PC-3 (cell line): Measurements from ENCODE around the gene VWA5A. TPM values are rescaled to one million over a fixed set of nuclear protein-coding genes. Genes with fewer than 3 reads are reported as not detected.

Source experiments
- ATAC-seq: fragments of 200-7000 bp; cut with Tn5 transposase; 2 replicates; pipeline ENCODE4 v1.9.1; 2020; ENCODE audit warnings: mild to moderate bottlenecking, moderate library complexity
- BruUV-seq: library from RNA; stranded (reverse); fragments of 400-500 nt; replicated peaks from 2 replicates; lab custom pipeline; 2021; lab: Mats Ljungman, UMichigan
- CTCF ChIA-PET: fragments of 300-600 bp; sonication (Branson Sonifier 250); formaldehyde crosslinking; loops from one replicate; lab custom pipeline; 2022; ENCODE audit warnings: antibody characterized with exemption; lab: Charles Lee
- POLR2A ChIA-PET: fragments of 300-600 bp; sonication (Branson Sonifier 250); formaldehyde crosslinking; loops from one replicate; lab custom pipeline; 2022; ENCODE audit warnings: antibody characterized with exemption; ENCODE audit not compliant: unreplicated experiment; lab: Charles Lee
- DNase-seq: peaks from one replicate; pipeline ENCODE4 v3.0.0-alpha.2; 2015
- H2AFZ ChIP-seq: fragments of 300-600 bp; sonication (generic); 2 replicates; pipeline ENCODE4 v1.6.0; 2016; ENCODE audit warnings: antibody characterized with exemption, low read length
- H3F3A ChIP-seq: fragments of 300-600 bp; sonication (generic); one replicate; pipeline ENCODE4 v1.6.0; 2017; ENCODE audit warnings: antibody characterized with exemption, low read length, control low read depth, mild to moderate bottlenecking; ENCODE audit not compliant: unreplicated experiment
- H3K27ac ChIP-seq: fragments of 300-600 bp; sonication (generic); 2 replicates; pipeline ENCODE4 v1.5.1; 2016; ENCODE audit warnings: mild to moderate bottlenecking, low read length
- H3K27me3 ChIP-seq: fragments of 300-600 bp; sonication (generic); 2 replicates; pipeline ENCODE4 v1.6.1; 2016; ENCODE audit warnings: low read length, mixed read lengths
- H3K36me3 ChIP-seq: fragments of 300-600 bp; sonication (generic); 2 replicates; pipeline ENCODE4 v1.6.1; 2016; ENCODE audit warnings: low read depth, mixed run types, low read length, mixed read lengths
- H3K4me1 ChIP-seq: fragments of 300-600 bp; sonication (generic); 2 replicates; pipeline ENCODE4 v1.5.1; 2016; ENCODE audit warnings: low read length; ENCODE audit not compliant: insufficient read depth
- H3K4me2 ChIP-seq: fragments of 300-600 bp; sonication (generic); 2 replicates; pipeline ENCODE4 v1.6.0; 2016; ENCODE audit warnings: low read length
- H3K4me3 ChIP-seq: fragments of 300-600 bp; sonication (generic); 2 replicates; pipeline ENCODE4 v1.5.1; 2016; ENCODE audit warnings: mild to moderate bottlenecking, low read length, mixed read lengths
- H3K79me2 ChIP-seq: fragments of 300-600 bp; sonication (generic); 2 replicates; pipeline ENCODE4 v1.6.1; 2017; ENCODE audit warnings: low read length, mixed read lengths
- H3K9ac ChIP-seq: fragments of 300-600 bp; sonication (generic); 2 replicates; pipeline ENCODE4 v1.6.0; 2016; ENCODE audit warnings: mild to moderate bottlenecking, low read length
- H3K9me2 ChIP-seq: fragments of 300-600 bp; sonication (generic); replicated peaks from 2 replicates; pipeline ENCODE4 v1.6.1; 2016; ENCODE audit warnings: mixed run types, low read length, mixed read lengths
- H3K9me3 ChIP-seq: fragments of 300-600 bp; sonication (generic); 2 replicates; pipeline ENCODE4 v1.6.1; 2016; ENCODE audit warnings: low read length, mixed read lengths
- H4K20me1 ChIP-seq: fragments of 300-600 bp; sonication (generic); 2 replicates; pipeline ENCODE4 v1.6.1; 2016; ENCODE audit warnings: low read length, mixed read lengths
- CTCF ChIP-seq: fragments of 300-600 bp; sonication (generic); conservative IDR thresholded peaks from 2 replicates; pipeline ENCODE4 v1.5.1; 2017; ENCODE audit warnings: antibody characterized with exemption, low read depth, mild to moderate bottlenecking, low read length
- EZH2 ChIP-seq: fragments of 300-600 bp; sonication (generic); IDR thresholded peaks from one replicate; pipeline ENCODE4 v1.6.1; 2017; ENCODE audit warnings: antibody characterized with exemption, mild to moderate bottlenecking, low read length; ENCODE audit not compliant: unreplicated experiment
- EZH2phosphoT487 ChIP-seq: fragments of 300-600 bp; sonication (generic); IDR thresholded peaks from 2 replicates; pipeline ENCODE4 v1.6.1; 2018; ENCODE audit warnings: mild to moderate bottlenecking, antibody characterized with exemption, low read length, borderline replicate concordance
- intact Hi-C: fragments of 100-400 bp; cut with micrococcal nuclease; formaldehyde crosslinking; loops from 2 replicates; pipeline ENCODE4 v1.9.0; 2023
- total RNA-seq: library from RNA; depleted of rRNA; stranded (reverse); fragments of >200 nt; gene quantifications from 2 replicates; pipeline ENCODE4 v1.2.3, GENCODE V29; 2014

Gene VWA5A
- total RNA-seq, 1 experiment from 2014 or later: not detected

DNA sequence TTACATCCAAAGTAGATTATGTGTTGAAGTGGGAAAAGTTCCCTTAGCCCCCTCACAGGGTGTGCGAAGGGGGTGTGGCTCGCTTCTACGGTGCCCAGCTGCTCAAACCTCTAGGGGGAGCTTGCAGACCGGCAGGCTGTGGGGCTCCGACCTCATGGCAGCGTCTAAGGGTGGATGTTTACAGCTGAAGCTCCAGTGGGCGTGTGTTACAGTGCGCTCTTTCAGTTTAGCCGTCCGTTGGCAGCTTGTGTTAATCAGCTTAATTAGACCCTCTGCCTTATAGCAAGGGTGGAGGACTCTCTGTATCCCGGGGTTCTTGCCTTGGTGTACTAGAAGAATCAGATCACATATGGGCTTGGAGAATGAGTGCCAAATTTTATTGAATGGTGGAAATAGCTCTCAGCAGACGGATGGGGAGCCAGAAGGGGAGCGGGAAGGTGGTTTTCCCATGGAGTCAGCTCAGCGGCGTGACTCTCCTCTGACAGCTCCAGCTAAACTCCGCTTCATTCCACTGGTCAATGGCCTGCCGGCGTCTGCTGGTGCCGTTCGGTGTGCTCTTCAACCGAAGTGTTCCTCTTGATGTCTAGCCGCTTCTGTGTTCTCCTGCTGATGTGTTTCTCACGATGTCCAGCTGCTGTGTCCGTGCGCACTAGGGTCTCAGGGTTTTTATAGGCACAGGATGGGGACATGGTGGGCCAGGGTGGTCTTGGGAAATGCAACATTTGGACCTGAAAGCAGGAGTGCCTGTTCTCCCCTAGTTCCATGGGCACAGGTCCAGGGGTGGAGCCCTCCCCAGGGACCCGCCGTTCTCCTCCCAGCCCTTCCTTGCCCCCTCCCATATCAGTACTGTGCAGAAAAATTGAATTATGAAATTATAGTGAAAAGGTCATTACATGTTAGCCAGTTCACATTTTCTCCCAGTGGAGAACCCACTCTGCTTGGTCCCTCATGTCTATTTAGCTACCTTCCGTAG, 45.5 kb upstream of the VWA5A start:
- intact Hi-C loops: no loop called here

GRCh38 chr11:124070915-124071622, 44.2 kb upstream of the VWA5A start:
- Histone ChIP-seq H3K4me3 (no peak overlapping the region), H3F3A (no peaks in the 10 kb centered on the region), H3K79me2 (no peaks in the 10 kb centered on the region), H3K9me3 (no peaks in the 10 kb centered on the region), H3K9ac (no peak overlapping the region), H3K9me2 (no peaks in the 10 kb centered on the region), H3K27me3 (peaks cover 67% of the 10 kb centered on the region), H3K36me3 (no peaks in the 10 kb centered on the region), H3K4me2 (no peak overlapping the region), H3K27ac (no peak overlapping the region), H2AFZ (no peak overlapping the region), H3K4me1 (no peaks in the 10 kb centered on the region), H4K20me1 (no peaks in the 10 kb centered on the region)
- intact Hi-C loops: loop anchor here (1.0 kb wide), 2 partner anchors 124 to 259 kb away; no protein-coding TSS in a partner anchor
- TF ChIP-seq CTCF (peak; percentile 93), EZH2phosphoT487 (no peak)
- ChIA-PET CTCF (interaction anchor here (0.5 to 1.5 kb wide), 5 partner anchors 14 to 239 kb away, joined by 3 to 8 read pairs (median 3); no protein-coding TSS in a partner anchor), POLR2A (no interaction called here)
- BruUV-seq: no TSS peak
- ATAC-seq (peak; percentile 43; the same call in 1 of the 2 replicates), DNase-seq (peak; percentile 74)

More for the DNA sequence above, 45.5 kb upstream of the VWA5A start:
- no TSS peak for BruUV-seq
- Histone ChIP-seq H3K27me3 (peaks cover 62% of the 10 kb centered on the region), H2AFZ (peak overlapping the region; percentile 54; the same call in 1 of the 2 replicates), H3K4me2 (peak overlapping the region; percentile 72), H3K27ac (no peak overlapping the region), H3K4me1 (no peaks in the 10 kb centered on the region), H3K9me3 (no peaks in the 10 kb centered on the region), H3K79me2 (no peaks in the 10 kb centered on the region), H4K20me1 (no peaks in the 10 kb centered on the region), H3K9ac (no peak overlapping the region), H3K9me2 (no peaks in the 10 kb centered on the region), H3F3A (no peaks in the 10 kb centered on the region), H3K36me3 (no peaks in the 10 kb centered on the region), H3K4me3 (peak overlapping the region; percentile 42; the same call in 1 of the 2 replicates)
- CTCF ChIA-PET: interaction anchor here (0.6 kb wide), 1 partner anchor 296 kb away, joined by 3 read pairs; no protein-coding TSS in a partner anchor
- peak; percentile 94 for ATAC-seq
- TF ChIP-seq EZH2phosphoT487 (no peak), CTCF (peak; percentile 84), EZH2 (no peak)
- DNase-seq: peak; percentile 63
- POLR2A ChIA-PET: interaction anchor here (0.7 kb wide), 1 partner anchor 82 kb away, joined by 3 read pairs; no protein-coding TSS in a partner anchor
